Hypothalamus (tissue), 51 donors: ENCODE data around the gene PPP4R1.
"Not testable (repeated sequence)": the region's sequence is repeated elsewhere in the genome, so short reads cannot be mapped to it uniquely, and the experiment has no call there.

Experiments used
- DNase-seq, 51 donors: peaks; one replicate each; lab custom pipeline; 2025; lab: John Stamatoyannopoulos, UW

Gene PPP4R1

GRCh38 chr18:9614401-9615279 lies at the start of gene PPP4R1:
TSS of gene PPP4R1 (minus strand) at chr18:9614559. CDS start at chr18:9614484, 75 bp downstream.
- peak; percentile 12 to 85 (median 63) for DNase-seq

GRCh38 chr18:9663377-9663776 lies 49.0 kb upstream of the PPP4R1 start:
- no peak for DNase-seq

- DNase-seq, result no peak
Observed at GRCh38 chr18:9661564-9661963, 47.2 kb upstream of the PPP4R1 start.

- DNase-seq, result no peak
Observed at GRCh38 chr18:9659499-9660375, 45.4 kb upstream of the PPP4R1 start.

GRCh38 chr18:9658087-9658641 lies 43.8 kb upstream of the PPP4R1 start:
- no peak for DNase-seq

GRCh38 chr18:9655232-9655767 lies 40.9 kb upstream of the PPP4R1 start:
- no peak for DNase-seq

- peak in 45 of 51 donors; percentile 2 to 84 (median 49) for DNase-seq
Observed at GRCh38 chr18:9653390-9653789, 39.0 kb upstream of the PPP4R1 start.

- no peak for DNase-seq
Observed at GRCh38 chr18:9649164-9649540, 34.8 kb upstream of the PPP4R1 start.

- DNase-seq, result no peak
Observed at GRCh38 chr18:9648431-9649163, 34.2 kb upstream of the PPP4R1 start.

GRCh38 chr18:9647496-9648323 lies 33.4 kb upstream of the PPP4R1 start:
- no peak for DNase-seq

GRCh38 chr18:9643549-9643948 lies 29.2 kb upstream of the PPP4R1 start:
- no peak for DNase-seq

- DNase-seq, result no peak
Observed at GRCh38 chr18:9642799-9643462, 28.6 kb upstream of the PPP4R1 start.

GRCh38 chr18:9641081-9641480 lies 26.7 kb upstream of the PPP4R1 start:
- DNase-seq, result not testable (repeated sequence)

GRCh38 chr18:9638886-9639285 lies 24.5 kb upstream of the PPP4R1 start:
- no peak for DNase-seq

- DNase-seq, result no peak
Observed at GRCh38 chr18:9637036-9637767, 22.8 kb upstream of the PPP4R1 start.

GRCh38 chr18:9634856-9635255 lies 20.5 kb upstream of the PPP4R1 start:
- no peak for DNase-seq

- DNase-seq, result no peak
Observed at GRCh38 chr18:9631814-9632496, 17.6 kb upstream of the PPP4R1 start.

GRCh38 chr18:9630444-9630843 lies 16.1 kb upstream of the PPP4R1 start:
- no peak for DNase-seq
